Neural cell (in vitro differentiated cells): ENCODE data around the gene REEP1. TPM values are rescaled to one million over a fixed set of nuclear protein-coding genes. Genes with fewer than 3 reads are reported as not detected.

Source experiments
- H2AFZ ChIP-seq: fragments of 200-600, 300-800 bp; sonication (generic), shearing (Covaris generic); 2 replicates; pipeline ENCODE4 v1.6.0; 2014; ENCODE audit warnings: low read depth, mild to moderate bottlenecking, antibody characterized with exemption, low read length, moderate library complexity
- H3F3A ChIP-seq: fragments of 200-600 bp; shearing (Covaris generic); 2 replicates; pipeline ENCODE4 v1.6.1; 2016; ENCODE audit warnings: mild to moderate bottlenecking, moderate library complexity, mixed read lengths, antibody characterized with exemption, low read length; ENCODE audit not compliant: insufficient read depth, poor library complexity, severe bottlenecking
- H3K27ac ChIP-seq: fragments of 200-600, 300-800 bp; sonication (generic), shearing (Covaris generic); 2 replicates; pipeline ENCODE4 v1.5.1; 2014; ENCODE audit warnings: mild to moderate bottlenecking, low read length, moderate library complexity
- H3K27me3 ChIP-seq: fragments of 300-800, 200-600 bp; sonication (generic), shearing (Covaris generic); 2 replicates; pipeline ENCODE4 v1.6.0; 2014; ENCODE audit warnings: mild to moderate bottlenecking, low read depth, low read length, moderate library complexity; ENCODE audit not compliant: insufficient read depth
- H3K36me3 ChIP-seq: fragments of 300-800, 200-600 bp; sonication (generic), shearing (Covaris generic); 2 replicates; pipeline ENCODE4 v1.5.1; 2014; ENCODE audit warnings: mild to moderate bottlenecking, antibody characterized with exemption, low read length, moderate library complexity; ENCODE audit not compliant: insufficient read depth
- H3K4me2 ChIP-seq: fragments of 300-800, 200-600 bp; sonication (generic), shearing (Covaris generic); 2 replicates; pipeline ENCODE4 v1.6.0; 2014; ENCODE audit warnings: mild to moderate bottlenecking, low read length
- H3K4me3 ChIP-seq: fragments of 300-800, 200-600 bp; sonication (generic), shearing (Covaris generic); 2 replicates; pipeline ENCODE4 v1.5.1; 2014; ENCODE audit warnings: mild to moderate bottlenecking, low read length, moderate library complexity
- H3K79me2 ChIP-seq: fragments of 200-600 bp; shearing (Covaris generic); replicated peaks from 2 replicates; pipeline ENCODE4 v1.6.0; 2014; ENCODE audit warnings: mild to moderate bottlenecking, low read length, moderate library complexity; ENCODE audit not compliant: insufficient read depth
- H3K9ac ChIP-seq: fragments of 300-800, 200-600 bp; sonication (generic), shearing (Covaris generic); 2 replicates; pipeline ENCODE4 v1.6.1; 2016; ENCODE audit warnings: mild to moderate bottlenecking, low read length, mixed read lengths
- H3K9me2 ChIP-seq: fragments of 200-600 bp; shearing (Covaris generic); 2 replicates; pipeline ENCODE4 v1.6.1; 2016; ENCODE audit warnings: mild to moderate bottlenecking, low read length, mixed read lengths; ENCODE audit not compliant: insufficient read depth
- H3K9me3 ChIP-seq: fragments of 200-600, 300-800 bp; sonication (generic), shearing (Covaris generic); 2 replicates; pipeline ENCODE4 v1.6.1; 2016; ENCODE audit warnings: mild to moderate bottlenecking, mixed run types, low read length, moderate library complexity, mixed read lengths
- H4K20me1 ChIP-seq: fragments of 200-600 bp; shearing (Covaris generic); 2 replicates; pipeline ENCODE4 v1.6.1; 2016; ENCODE audit warnings: mild to moderate bottlenecking, mixed run types; ENCODE audit not compliant: insufficient read depth
- CTCF ChIP-seq: fragments of 450-650 bp; IDR thresholded peaks from 2 replicates; pipeline ENCODE4 v1.5.1; 2014; ENCODE audit warnings: antibody characterized with exemption, mild to moderate bottlenecking, moderate library complexity; ENCODE audit not compliant: poor library complexity, severe bottlenecking
- EP300 ChIP-seq: fragments of 450-650 bp; conservative IDR thresholded peaks from 2 replicates; pipeline ENCODE4 v1.6.1; 2014; ENCODE audit warnings: antibody characterized with exemption, mild to moderate bottlenecking, moderate library complexity; ENCODE audit not compliant: poor library complexity, severe bottlenecking
- EZH2 ChIP-seq: fragments of 200-600, 300-800 bp; shearing (Covaris generic), sonication (generic); IDR thresholded peaks from 2 replicates; pipeline ENCODE4 v1.6.1; 2014; ENCODE audit warnings: antibody characterized with exemption, low read length, borderline replicate concordance, mild to moderate bottlenecking; ENCODE audit not compliant: insufficient read depth, poor library complexity, severe bottlenecking
- MXI1 ChIP-seq: fragments of 450-650 bp; conservative IDR thresholded peaks from 2 replicates; pipeline ENCODE4 v1.6.1; 2014; ENCODE audit warnings: antibody characterized with exemption, mild to moderate bottlenecking; ENCODE audit not compliant: poor library complexity, severe bottlenecking
- POLR2AphosphoS5 ChIP-seq: IDR thresholded peaks from 2 replicates; pipeline ENCODE4 v1.6.1; 2012
- RAD21 ChIP-seq: fragments of 450-650 bp; conservative IDR thresholded peaks from 2 replicates; pipeline ENCODE4 v1.6.1; 2014; ENCODE audit warnings: antibody characterized with exemption, mild to moderate bottlenecking, moderate library complexity
- REST ChIP-seq: IDR thresholded peaks from 2 replicates; pipeline ENCODE4 v1.6.1; 2012; ENCODE audit warnings: borderline replicate concordance
- SMC3 ChIP-seq: fragments of 450-650 bp; conservative IDR thresholded peaks from 2 replicates; pipeline ENCODE4 v1.6.1; 2014; ENCODE audit warnings: antibody characterized with exemption, mild to moderate bottlenecking, moderate library complexity; ENCODE audit not compliant: poor library complexity
- TAF1 ChIP-seq: IDR thresholded peaks from 2 replicates; pipeline ENCODE4 v1.6.1; 2012; ENCODE audit warnings: low read depth
- polyA plus RNA-seq: library from polyadenylated mRNA; depleted of rRNA; stranded (reverse); fragments of >200 nt; gene quantifications from 2 replicates; pipeline ENCODE4 v1.2.3, GENCODE V29; 2014

REEP1 gene
- polyA plus RNA-seq, 1 donor from 2014 or later = 121 TPM

- Histone ChIP-seq H3K36me3 (no peaks in the 10 kb centered on the region), H4K20me1 (no peaks in the 10 kb centered on the region), H2AFZ (no peak overlapping the region), H3K27me3 (no peaks in the 10 kb centered on the region), H3K27ac (no peak overlapping the region), H3K9ac (no peak overlapping the region), H3K9me3 (peaks cover 4% of the 10 kb centered on the region), H3K4me3 (no peak overlapping the region), H3F3A (no peaks in the 10 kb centered on the region), H3K79me2 (no peaks in the 10 kb centered on the region), H3K9me2 (no peaks in the 10 kb centered on the region), H3K4me2 (no peak overlapping the region)
- TF ChIP-seq SMC3 (no peak), EP300 (no peak), RAD21 (no peak)
These were observed 35.4 kb upstream of the REEP1 start for GRCh38 chr2:86372641-86373502.

- Histone ChIP-seq H3K36me3 (no peaks in the 10 kb centered on the region), H3K9ac (no peak overlapping the region), H3K27ac (no peak overlapping the region), H3K9me2 (no peaks in the 10 kb centered on the region), H3K4me2 (no peak overlapping the region), H3F3A (no peaks in the 10 kb centered on the region), H3K9me3 (peaks cover 4% of the 10 kb centered on the region), H3K79me2 (no peaks in the 10 kb centered on the region), H3K4me3 (no peak overlapping the region), H4K20me1 (no peaks in the 10 kb centered on the region), H2AFZ (no peak overlapping the region), H3K27me3 (no peaks in the 10 kb centered on the region)
- TF ChIP-seq EZH2 (no peak), REST (no peak), TAF1 (no peak), EP300 (no peak), POLR2AphosphoS5 (no peak), MXI1 (no peak), CTCF (no peak), RAD21 (no peak), SMC3 (no peak)
These were observed 34.7 kb upstream of the REEP1 start for GRCh38 chr2:86372133-86372532.
